Measurements from ENCODE around the gene KLHL30.

The KLHL30 gene

GRCh38 chr2:238138331-238139195 lies at the start of gene KLHL30:
Gene KLHL30 (plus strand): TSS chr2:238138668. CDS start chr2:238140755, 2,087 bp downstream.
- DNase-seq: no peak

GRCh38 chr2:238090887-238091286 lies 47.6 kb upstream of the KLHL30 start:
- DNase-seq: no peak

GRCh38 chr2:238091436-238092060 lies 46.9 kb upstream of the KLHL30 start:
- DNase-seq: no peak

- DNase-seq: no peak
Observed at GRCh38 chr2:238092486-238093035, 45.9 kb upstream of the KLHL30 start.

GRCh38 chr2:238093181-238094140 lies 45.0 kb upstream of the KLHL30 start:
- no peak for DNase-seq

- DNase-seq: no peak
Observed at GRCh38 chr2:238094438-238095022, 43.9 kb upstream of the KLHL30 start.

GRCh38 chr2:238095143-238095542 lies 43.3 kb upstream of the KLHL30 start:
- DNase-seq: no peak

- no peak for DNase-seq
Observed at GRCh38 chr2:238096311-238097011, 42.0 kb upstream of the KLHL30 start.

- no peak for DNase-seq
Observed at GRCh38 chr2:238097201-238097987, 41.1 kb upstream of the KLHL30 start.

GRCh38 chr2:238097988-238098871 lies 40.2 kb upstream of the KLHL30 start:
- peak; percentile 36 to 56 for DNase-seq

GRCh38 chr2:238098901-238099713 lies 39.4 kb upstream of the KLHL30 start:
- DNase-seq: no peak

- DNase-seq: no peak
Observed at GRCh38 chr2:238099714-238100048, 38.8 kb upstream of the KLHL30 start.

GRCh38 chr2:238100049-238100820 lies 38.2 kb upstream of the KLHL30 start, which contains the start of gene ESPNL:
Gene ESPNL (plus strand): TSS chr2:238100340. CDS start chr2:238100420, 80 bp downstream.
- DNase-seq: no peak

GRCh38 chr2:238100821-238101771 lies 37.4 kb upstream of the KLHL30 start:
- DNase-seq: no peak

GRCh38 chr2:238101891-238102841 lies 36.3 kb upstream of the KLHL30 start:
- no peak for DNase-seq

GRCh38 chr2:238102865-238103264 lies 35.6 kb upstream of the KLHL30 start:
- DNase-seq: no peak
